ENCODE results near the gene RIPOR1. TPM values are rescaled to one million over a fixed set of nuclear protein-coding genes. Genes with fewer than 3 reads are reported as not detected.

RIPOR1 gene
- total and polyA plus RNA-seq, 5 experiments from 2014 or later: 1.5 to 57.2 (median 3.0) TPM

GRCh38 chr16:67561824-67562525 is 33.3 kb downstream of the RIPOR1 start:
- Mint-ChIP-seq H3K4me1 (peaks cover 14 to 64% (median 45%) of the 10 kb centered on the region in 4 donors), H3K36me3 (peaks cover 0 to 3% (median 0%) of the 10 kb centered on the region in 3 donors)
- ATAC-seq: peak; percentile 74

GRCh38 chr16:67562526-67562917 is 33.9 kb downstream of the RIPOR1 start, which contains the start of gene CTCF:
CTCF (plus strand) TSS chr16:67562526; CDS start chr16:67610833, 48,307 bp downstream.
- DNase-seq (peak in 7 of 10 donors; percentile 75 to 99 (median 83)), ATAC-seq (peak; percentile 60 to 64)
- no peaks in the 10 kb centered on the region for H3K27me3 Mint-ChIP-seq
- H3K4me3 Mint-ChIP-seq: peak within 1 kb of the TSS; percentile 87 to 96 (median 91)
- POLR2A ChIA-PET: interaction anchor here (0.6 to 16.1 kb wide), 23 partner anchors 10 to 1010 kb away, joined by 3 to 485 read pairs (median 5); partner anchors contain the start of genes ACD, ATP6V0D1, C16orf86 and CARMIL2
- peaks cover 17 to 64% (median 48%) of the 10 kb centered on the region in 4 donors for H3K4me1 Mint-ChIP-seq
- H3K27ac Mint-ChIP-seq: peak within 1 kb of the TSS; percentile 72 to 98 (median 96)
- peaks cover 0 to 5% (median 0%) of the 10 kb centered on the region in 3 donors for H3K36me3 Mint-ChIP-seq
- H3K9me3 Mint-ChIP-seq: no peaks in the 10 kb centered on the region

More at GRCh38 chr16:67561824-67562525, 33.3 kb downstream of the RIPOR1 start:
- Mint-ChIP-seq H3K9me3 (no peaks in the 10 kb centered on the region), H3K27me3 (no peaks in the 10 kb centered on the region), H3K4me3 (peak overlapping the region; percentile 87 to 95 (median 90)), H3K27ac (peak overlapping the region; percentile 72 to 98 (median 96))
- peak; percentile 91 to 98 (median 96) for DNase-seq
- POLR2A ChIA-PET: interaction anchor here (0.5 to 16.1 kb wide), 23 partner anchors 10 to 1010 kb away, joined by 3 to 485 read pairs (median 5); partner anchors contain the start of genes ACD, ATP6V0D1, C16orf86 and CARMIL2

- no peaks in the 10 kb centered on the region for H3K27me3 Mint-ChIP-seq
- DNase-seq (peak; percentile 54 to 79 (median 63)), ATAC-seq (peak; percentile 27 to 37)
- H3K4me1 Mint-ChIP-seq: peaks cover 17 to 66% (median 49%) of the 10 kb centered on the region in 4 donors
- POLR2A ChIA-PET: interaction anchor here (0.5 to 16.1 kb wide), 24 partner anchors 9 to 1011 kb away, joined by 3 to 485 read pairs (median 5); partner anchors contain the start of genes ACD, ATP6V0D1, C16orf86 and CARMIL2
- peaks cover 0 to 5% (median 0%) of the 10 kb centered on the region in 3 donors for H3K36me3 Mint-ChIP-seq
- peak overlapping the region; percentile 68 to 97 (median 93) for H3K27ac Mint-ChIP-seq
- H3K4me3 Mint-ChIP-seq: peak overlapping the region; percentile 87 to 96 (median 90)
- H3K9me3 Mint-ChIP-seq: no peaks in the 10 kb centered on the region
Measured at GRCh38 chr16:67562918-67563707, 34.5 kb downstream of the RIPOR1 start.

GRCh38 chr16:67563708-67564468 is 35.3 kb downstream of the RIPOR1 start:
- Mint-ChIP-seq H3K27me3 (no peaks in the 10 kb centered on the region), H3K27ac (peak overlapping the region; percentile 68 to 97 (median 92)), H3K4me3 (peak overlapping the region; percentile 87 to 96 (median 90)), H3K4me1 (peaks cover 17 to 72% (median 56%) of the 10 kb centered on the region in 4 donors), H3K36me3 (peaks cover 0 to 5% (median 0%) of the 10 kb centered on the region in 3 donors), H3K9me3 (no peaks in the 10 kb centered on the region)
- no peak for ATAC-seq
- peak in 3 of 10 donors; percentile 25 to 53 (median 44) for DNase-seq
- POLR2A ChIA-PET: interaction anchor here (0.6 to 16.1 kb wide), 19 partner anchors 8 to 372 kb away, joined by 3 to 485 read pairs (median 8); partner anchors contain the start of genes ACD, ATP6V0D1, C16orf86 and CARMIL2

- Mint-ChIP-seq H3K27me3 (no peaks in the 10 kb centered on the region), H3K27ac (peak overlapping the region in 7 of 10 donors; percentile 21 to 95 (median 65)), H3K4me1 (peaks cover 15 to 68% (median 55%) of the 10 kb centered on the region in 4 donors), H3K4me3 (peak overlapping the region in 8 of 10 donors; percentile 10 to 69 (median 51)), H3K36me3 (peaks cover 0 to 7% (median 0%) of the 10 kb centered on the region in 3 donors), H3K9me3 (no peaks in the 10 kb centered on the region)
- DNase-seq (no peak), ATAC-seq (no peak)
- POLR2A ChIA-PET: interaction anchor here (5.9 to 16.1 kb wide), 2 partner anchors 24 to 80 kb away, joined by 92 to 485 read pairs; partner anchors contain the start of gene CARMIL2
Measured at GRCh38 chr16:67565470-67566100, 37.0 kb downstream of the RIPOR1 start.

- no peak overlapping the region for H3K4me3 Mint-ChIP-seq
- no peak overlapping the region for H3K27ac Mint-ChIP-seq
- H3K36me3 Mint-ChIP-seq: peaks cover 0 to 58% (median 5%) of the 10 kb centered on the region in 3 donors
- DNase-seq (no peak), ATAC-seq (no peak)
- H3K27me3 Mint-ChIP-seq: no peaks in the 10 kb centered on the region
- peaks cover 3 to 45% (median 30%) of the 10 kb centered on the region in 4 donors for H3K4me1 Mint-ChIP-seq
- POLR2A ChIA-PET: interaction anchor here (0.5 to 1.6 kb wide), 3 partner anchors 8 to 689 kb away, joined by 3 to 5 read pairs (median 3); partner anchors contain the start of gene ACD
- no peaks in the 10 kb centered on the region for H3K9me3 Mint-ChIP-seq
Measured at GRCh38 chr16:67571464-67571863, 42.8 kb downstream of the RIPOR1 start.

- Mint-ChIP-seq H3K4me3 (no peak overlapping the region), H3K36me3 (peaks cover 0 to 61% (median 5%) of the 10 kb centered on the region in 3 donors), H3K27ac (peak overlapping the region in 2 of 10 donors; percentile 29 to 67), H3K27me3 (no peaks in the 10 kb centered on the region), H3K4me1 (peaks cover 5 to 45% (median 27%) of the 10 kb centered on the region in 4 donors), H3K9me3 (no peaks in the 10 kb centered on the region)
- POLR2A ChIA-PET: interaction anchor here (0.7 to 1.6 kb wide), 2 partner anchors 9 to 24 kb away, joined by 3 to 5 read pairs; no protein-coding TSS in a partner anchor
- ATAC-seq: no peak
- DNase-seq: no peak
Measured at GRCh38 chr16:67571981-67572431, 43.4 kb downstream of the RIPOR1 start.

- no peak overlapping the region for H3K4me3 Mint-ChIP-seq
- H3K27ac Mint-ChIP-seq: peak overlapping the region in 9 of 10 donors; percentile 12 to 73 (median 45)
- POLR2A ChIA-PET: no interaction called here
- DNase-seq (no peak), ATAC-seq (no peak)
- H3K36me3 Mint-ChIP-seq: peaks cover 0 to 57% (median 5%) of the 10 kb centered on the region in 3 donors
- H3K27me3 Mint-ChIP-seq: no peaks in the 10 kb centered on the region
- peaks cover 13 to 39% (median 19%) of the 10 kb centered on the region in 4 donors for H3K4me1 Mint-ChIP-seq
- H3K9me3 Mint-ChIP-seq: no peaks in the 10 kb centered on the region
Measured at GRCh38 chr16:67579686-67580085, 51.1 kb downstream of the RIPOR1 start.

- Mint-ChIP-seq H3K27ac (no peak overlapping the region), H3K9me3 (no peaks in the 10 kb centered on the region), H3K36me3 (peaks cover 0 to 54% (median 5%) of the 10 kb centered on the region in 3 donors), H3K4me3 (no peak overlapping the region), H3K27me3 (no peaks in the 10 kb centered on the region), H3K4me1 (peaks cover 13 to 43% (median 22%) of the 10 kb centered on the region in 4 donors)
- ATAC-seq (no peak), DNase-seq (no peak)
- POLR2A ChIA-PET: no interaction called here
Measured at GRCh38 chr16:67580202-67580601, 51.6 kb downstream of the RIPOR1 start.

- no peak for ATAC-seq
- Mint-ChIP-seq H3K27me3 (no peaks in the 10 kb centered on the region), H3K9me3 (no peaks in the 10 kb centered on the region), H3K4me1 (peaks cover 16 to 55% (median 35%) of the 10 kb centered on the region in 4 donors), H3K36me3 (peaks cover 0 to 40% (median 4%) of the 10 kb centered on the region in 3 donors), H3K4me3 (no peak overlapping the region), H3K27ac (peak overlapping the region in 5 of 10 donors; percentile 44 to 79 (median 52))
- DNase-seq: no peak
- POLR2A ChIA-PET: interaction anchor here (1.3 kb wide), 1 partner anchor 26 kb away, joined by 4 read pairs; no protein-coding TSS in a partner anchor
Measured at GRCh38 chr16:67593288-67593687, 64.7 kb downstream of the RIPOR1 start.

- H3K4me3 Mint-ChIP-seq: no peak overlapping the region
- peaks cover 16 to 56% (median 36%) of the 10 kb centered on the region in 4 donors for H3K4me1 Mint-ChIP-seq
- peak overlapping the region in 5 of 10 donors; percentile 44 to 79 (median 55) for H3K27ac Mint-ChIP-seq
- H3K36me3 Mint-ChIP-seq: peaks cover 0 to 40% (median 3%) of the 10 kb centered on the region in 3 donors
- no peak for DNase-seq
- no peaks in the 10 kb centered on the region for H3K9me3 Mint-ChIP-seq
- POLR2A ChIA-PET: interaction anchor here (1.3 kb wide), 1 partner anchor 26 kb away, joined by 4 read pairs; no protein-coding TSS in a partner anchor
- ATAC-seq: no peak
- no peaks in the 10 kb centered on the region for H3K27me3 Mint-ChIP-seq
Measured at GRCh38 chr16:67593701-67594100, 65.1 kb downstream of the RIPOR1 start.

All from naive thymus-derived CD8-positive, alpha-beta T cell (primary cell).